Left kidney (tissue), 2 donors: Measurements from ENCODE around the gene ACBD6. TPM values are rescaled to one million over a fixed set of nuclear protein-coding genes. Genes with fewer than 3 reads are reported as not detected.
A peak's percentile ranks its signal among the peaks of the same experiment; 100 is the strongest.

Experiments
- DNase-seq: peaks from one replicate; pipeline ENCODE4 v3.0.0-alpha.2; 2013
- polyA plus RNA-seq: library from polyadenylated mRNA; unstranded; fragments of 120-200 nt; gene quantifications from one replicate; pipeline ENCODE4 v1.2.1, GENCODE V29; 2013; ENCODE audit not compliant: insufficient read length

The ACBD6 gene
- polyA plus RNA-seq, 1 donor: 84.9 TPM

- DNase-seq: no peak
Measured at GRCh38 chr1:180370597-180370996, 131.8 kb downstream of the ACBD6 start.

- DNase-seq: no peak
Measured at GRCh38 chr1:180370188-180370587, 132.2 kb downstream of the ACBD6 start.

GRCh38 chr1:180369061-180369460, 133.3 kb downstream of the ACBD6 start:
- DNase-seq: no peak

GRCh38 chr1:180366371-180367068, 135.9 kb downstream of the ACBD6 start:
- DNase-seq: peak; percentile 17

- DNase-seq: no peak
Measured at GRCh38 chr1:180365039-180365438, 137.3 kb downstream of the ACBD6 start.

GRCh38 chr1:180363246-180363995, 139.0 kb downstream of the ACBD6 start:
- no peak for DNase-seq

- no peak for DNase-seq
Measured at GRCh38 chr1:180360333-180361075, 141.9 kb downstream of the ACBD6 start.

GRCh38 chr1:180358649-180359048, 143.7 kb downstream of the ACBD6 start:
- peak; percentile 17 for DNase-seq

- no peak for DNase-seq
Measured at GRCh38 chr1:180353945-180354344, 148.4 kb downstream of the ACBD6 start.

- no peak for DNase-seq
Measured at GRCh38 chr1:180352588-180352987, 149.8 kb downstream of the ACBD6 start.

GRCh38 chr1:180352021-180352420, 150.4 kb downstream of the ACBD6 start:
- no peak for DNase-seq

GRCh38 chr1:180345148-180345547, 157.2 kb downstream of the ACBD6 start:
- no peak for DNase-seq

GRCh38 chr1:180343921-180344769, 158.2 kb downstream of the ACBD6 start:
- no peak for DNase-seq

GRCh38 chr1:180327089-180327488, 175.3 kb downstream of the ACBD6 start:
- DNase-seq: no peak

- DNase-seq: no peak
Measured at GRCh38 chr1:180312926-180313325, 189.5 kb downstream of the ACBD6 start.

- no peak for DNase-seq
Measured at GRCh38 chr1:180311011-180311730, 191.2 kb downstream of the ACBD6 start.

- no peak for DNase-seq
Measured at GRCh38 chr1:180310095-180310494, 192.3 kb downstream of the ACBD6 start.

- no peak for DNase-seq
Measured at GRCh38 chr1:180309338-180309737, 193.0 kb downstream of the ACBD6 start.

GRCh38 chr1:180301135-180301742, 201.1 kb downstream of the ACBD6 start:
- no peak for DNase-seq

GRCh38 chr1:180299479-180300221, 202.7 kb downstream of the ACBD6 start:
- no peak for DNase-seq
